HL-60 (cell line): ENCODE results near the gene ZFAND5.

Experiments
- GABPA ChIP-seq: IDR thresholded peaks from 2 replicates; pipeline ENCODE4 v1.6.1; 2012; ENCODE audit warnings: low read depth
- POLR2AphosphoS5 ChIP-seq: IDR thresholded peaks from 2 replicates; pipeline ENCODE4 v1.6.1; 2012; ENCODE audit warnings: low read depth
- TF ChIP-seq, protein P1 (sequence below): IDR thresholded peaks from one replicate; pipeline ENCODE4 v1.5.1; 2011; ENCODE audit warnings: low read length, control low read depth, inconsistent platforms; ENCODE audit not compliant: insufficient read depth
- TF ChIP-seq, protein P2 (sequence below): IDR thresholded peaks from 2 replicates; pipeline ENCODE4 v1.6.1; 2012; ENCODE audit warnings: low read depth; ENCODE audit not compliant: insufficient replicate concordance

DNA sequence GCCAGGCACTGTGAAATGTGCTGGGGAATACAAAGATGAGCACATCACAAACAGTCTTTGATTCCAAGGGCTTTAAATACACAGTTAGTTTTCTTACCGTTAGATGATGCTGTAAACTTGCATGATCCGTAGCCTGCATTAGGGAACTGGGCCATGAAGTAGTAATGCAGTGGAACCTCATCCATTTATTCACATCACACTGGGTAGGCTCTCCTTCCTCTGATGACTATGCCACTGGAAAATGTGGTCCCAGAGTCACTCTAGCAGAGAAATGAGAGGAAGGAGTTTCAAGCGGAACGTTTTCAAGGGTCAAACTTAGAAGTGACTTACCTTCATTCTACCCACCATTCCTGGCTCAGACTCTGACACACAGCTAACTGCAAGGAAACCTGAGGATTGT, 26.4 kb downstream of the ZFAND5 start:
- TF ChIP-seq, protein P1, sequence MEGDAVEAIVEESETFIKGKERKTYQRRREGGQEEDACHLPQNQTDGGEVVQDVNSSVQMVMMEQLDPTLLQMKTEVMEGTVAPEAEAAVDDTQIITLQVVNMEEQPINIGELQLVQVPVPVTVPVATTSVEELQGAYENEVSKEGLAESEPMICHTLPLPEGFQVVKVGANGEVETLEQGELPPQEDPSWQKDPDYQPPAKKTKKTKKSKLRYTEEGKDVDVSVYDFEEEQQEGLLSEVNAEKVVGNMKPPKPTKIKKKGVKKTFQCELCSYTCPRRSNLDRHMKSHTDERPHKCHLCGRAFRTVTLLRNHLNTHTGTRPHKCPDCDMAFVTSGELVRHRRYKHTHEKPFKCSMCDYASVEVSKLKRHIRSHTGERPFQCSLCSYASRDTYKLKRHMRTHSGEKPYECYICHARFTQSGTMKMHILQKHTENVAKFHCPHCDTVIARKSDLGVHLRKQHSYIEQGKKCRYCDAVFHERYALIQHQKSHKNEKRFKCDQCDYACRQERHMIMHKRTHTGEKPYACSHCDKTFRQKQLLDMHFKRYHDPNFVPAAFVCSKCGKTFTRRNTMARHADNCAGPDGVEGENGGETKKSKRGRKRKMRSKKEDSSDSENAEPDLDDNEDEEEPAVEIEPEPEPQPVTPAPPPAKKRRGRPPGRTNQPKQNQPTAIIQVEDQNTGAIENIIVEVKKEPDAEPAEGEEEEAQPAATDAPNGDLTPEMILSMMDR: no peak
- no peak for TF ChIP-seq POLR2AphosphoS5
- TF ChIP-seq GABPA: no peak
- TF ChIP-seq, protein P2, sequence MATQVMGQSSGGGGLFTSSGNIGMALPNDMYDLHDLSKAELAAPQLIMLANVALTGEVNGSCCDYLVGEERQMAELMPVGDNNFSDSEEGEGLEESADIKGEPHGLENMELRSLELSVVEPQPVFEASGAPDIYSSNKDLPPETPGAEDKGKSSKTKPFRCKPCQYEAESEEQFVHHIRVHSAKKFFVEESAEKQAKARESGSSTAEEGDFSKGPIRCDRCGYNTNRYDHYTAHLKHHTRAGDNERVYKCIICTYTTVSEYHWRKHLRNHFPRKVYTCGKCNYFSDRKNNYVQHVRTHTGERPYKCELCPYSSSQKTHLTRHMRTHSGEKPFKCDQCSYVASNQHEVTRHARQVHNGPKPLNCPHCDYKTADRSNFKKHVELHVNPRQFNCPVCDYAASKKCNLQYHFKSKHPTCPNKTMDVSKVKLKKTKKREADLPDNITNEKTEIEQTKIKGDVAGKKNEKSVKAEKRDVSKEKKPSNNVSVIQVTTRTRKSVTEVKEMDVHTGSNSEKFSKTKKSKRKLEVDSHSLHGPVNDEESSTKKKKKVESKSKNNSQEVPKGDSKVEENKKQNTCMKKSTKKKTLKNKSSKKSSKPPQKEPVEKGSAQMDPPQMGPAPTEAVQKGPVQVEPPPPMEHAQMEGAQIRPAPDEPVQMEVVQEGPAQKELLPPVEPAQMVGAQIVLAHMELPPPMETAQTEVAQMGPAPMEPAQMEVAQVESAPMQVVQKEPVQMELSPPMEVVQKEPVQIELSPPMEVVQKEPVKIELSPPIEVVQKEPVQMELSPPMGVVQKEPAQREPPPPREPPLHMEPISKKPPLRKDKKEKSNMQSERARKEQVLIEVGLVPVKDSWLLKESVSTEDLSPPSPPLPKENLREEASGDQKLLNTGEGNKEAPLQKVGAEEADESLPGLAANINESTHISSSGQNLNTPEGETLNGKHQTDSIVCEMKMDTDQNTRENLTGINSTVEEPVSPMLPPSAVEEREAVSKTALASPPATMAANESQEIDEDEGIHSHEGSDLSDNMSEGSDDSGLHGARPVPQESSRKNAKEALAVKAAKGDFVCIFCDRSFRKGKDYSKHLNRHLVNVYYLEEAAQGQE: no peak
